Fibroblast of skin of scalp (primary cell): ENCODE results near the gene TFR2.
A peak's percentile ranks its signal among the peaks of the same experiment; 100 is the strongest.

Experiments used
- DNase-seq: peaks from one replicate; pipeline ENCODE4 v3.0.0-alpha.2; 2013

TFR2 gene

GRCh38 chr7:100572281-100572948 is 68.9 kb downstream of the TFR2 start:
- DNase-seq = no peak

- DNase-seq = no peak
These were observed 69.6 kb downstream of the TFR2 start for GRCh38 chr7:100571829-100572116.

DNA sequence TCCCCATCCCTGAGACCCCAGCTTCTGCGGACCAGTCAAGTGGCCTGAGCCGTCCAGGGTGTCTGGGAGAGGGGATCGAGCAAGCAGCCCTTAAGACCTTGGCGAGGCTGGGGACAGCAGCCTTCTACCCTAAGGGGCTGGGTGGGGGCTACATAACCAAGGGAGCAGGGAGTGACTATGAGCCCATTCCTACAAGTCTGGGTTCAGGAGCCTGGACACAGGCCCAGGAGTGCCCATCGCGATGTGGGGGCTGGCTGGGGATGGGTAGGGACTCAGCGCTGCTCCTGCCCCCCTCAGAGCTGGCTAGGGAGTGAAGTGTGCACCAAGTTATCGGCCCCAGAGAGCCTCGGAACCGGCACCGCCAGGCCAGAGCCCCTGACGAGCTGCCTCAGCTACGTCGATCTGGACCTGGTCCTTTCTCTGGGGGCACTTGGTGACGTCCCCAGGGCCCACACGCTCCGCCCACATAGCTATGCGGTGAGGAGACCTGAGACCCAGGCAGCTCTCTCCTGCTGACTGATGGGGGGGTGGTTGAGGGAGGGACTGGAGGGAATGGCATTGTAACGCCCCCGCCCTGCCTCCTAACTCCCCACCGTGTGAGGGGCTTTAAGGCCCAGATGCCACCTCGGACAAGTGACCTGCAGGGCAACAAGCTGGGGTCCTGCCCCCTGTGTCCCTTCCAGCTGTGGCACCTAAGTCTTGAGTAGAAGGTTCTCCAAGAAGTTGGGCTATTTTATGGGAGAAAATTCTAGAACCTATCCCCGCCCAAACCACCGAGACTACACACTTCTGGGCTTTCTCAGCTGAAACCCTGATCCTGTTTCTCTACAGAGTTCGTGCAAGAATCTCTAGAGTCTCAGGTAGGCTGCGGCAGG is 70.2 kb downstream of the TFR2 start:
- peak; percentile 25 for DNase-seq
